DMS53 (cell line): ENCODE data around the gene YBEY.

Experiments
- DNase-seq: peaks from one replicate; lab custom pipeline; 2025; lab: John Stamatoyannopoulos, UW

Gene YBEY

GRCh38 chr21:46328151-46328550 lies 42.0 kb downstream of the YBEY start:
- DNase-seq, result no peak

GRCh38 chr21:46329796-46330195 lies 43.7 kb downstream of the YBEY start:
- DNase-seq, result no peak

GRCh38 chr21:46334351-46335140 lies 48.4 kb downstream of the YBEY start:
- no peak for DNase-seq

- no peak for DNase-seq
Observed at GRCh38 chr21:46336603-46337002, 50.5 kb downstream of the YBEY start.

DNA sequence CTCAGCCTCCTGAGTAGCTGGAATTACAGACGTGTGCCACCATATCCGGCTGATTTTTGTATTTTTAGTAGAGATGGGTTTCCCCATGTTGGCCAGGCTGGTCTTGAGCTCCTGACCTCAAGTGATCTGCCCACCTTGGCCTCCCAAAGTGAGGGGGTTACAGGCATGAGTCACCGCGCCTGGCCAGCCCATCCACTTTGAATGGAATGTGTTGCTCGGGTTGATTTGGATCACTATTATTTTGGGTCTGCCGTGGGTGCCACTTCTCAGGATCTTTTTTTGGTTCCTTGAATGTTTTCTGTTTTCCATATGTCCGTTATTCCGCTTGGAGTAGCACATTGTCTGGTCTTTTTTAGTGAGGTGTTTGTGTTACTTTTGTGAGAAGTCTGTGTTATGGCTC lies 54.9 kb downstream of the YBEY start:
- DNase-seq, result no peak

DNA sequence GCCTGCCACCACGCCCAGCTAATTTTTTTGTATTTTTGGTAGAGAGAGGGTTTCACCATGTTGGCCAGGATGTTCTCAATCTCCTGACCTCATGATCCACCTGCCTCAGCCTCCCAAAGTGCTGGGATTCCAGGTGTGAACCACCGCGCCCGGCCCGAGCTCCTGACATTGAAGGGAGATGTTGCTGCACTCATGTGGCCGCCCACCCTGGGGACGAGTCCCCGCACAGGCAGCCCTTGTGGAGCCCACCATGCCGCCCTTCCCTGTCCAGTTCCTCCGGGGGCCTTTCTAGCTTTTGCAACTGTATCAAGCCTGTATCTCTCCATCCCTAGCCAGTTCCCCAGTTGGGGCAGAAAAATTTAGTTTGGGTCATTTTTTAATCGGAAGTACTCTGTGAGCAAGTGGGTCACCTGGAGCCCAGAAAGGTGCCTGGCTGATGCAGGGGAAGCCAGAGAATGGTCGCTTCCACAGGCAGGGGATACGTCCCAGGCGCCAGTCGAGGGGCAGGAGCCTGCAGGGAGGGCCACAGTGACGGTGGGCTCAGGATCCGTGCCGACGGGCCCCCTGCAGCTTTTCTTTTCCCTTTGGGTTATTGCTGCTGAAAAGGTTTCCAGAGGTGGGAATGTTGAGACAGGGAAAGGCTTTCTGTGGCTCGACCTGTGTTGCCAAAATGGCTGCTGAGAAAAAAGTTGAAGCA lies 58.2 kb downstream of the YBEY start:
- DNase-seq, result no peak

DNA sequence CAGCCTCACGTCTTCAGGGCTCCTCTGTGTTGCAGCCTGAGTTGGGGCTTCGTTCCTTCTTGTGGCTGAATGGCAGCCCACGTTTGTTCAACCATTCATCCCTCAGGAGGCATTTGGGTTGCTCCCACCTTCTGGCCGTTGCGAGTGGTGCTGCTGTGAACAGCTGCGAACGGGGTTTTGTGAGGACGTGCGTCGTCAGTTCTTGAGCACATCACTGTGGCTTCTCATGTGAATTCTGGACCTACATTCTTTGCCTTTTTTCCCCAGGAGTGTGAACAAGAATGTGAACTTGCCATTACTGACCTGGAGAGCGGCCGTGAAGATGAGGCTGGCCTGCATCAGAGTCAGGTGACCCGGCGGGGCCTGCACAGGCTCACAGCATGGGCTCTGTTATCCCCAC lies 59.7 kb downstream of the YBEY start:
- no peak for DNase-seq

- no peak for DNase-seq
Observed at GRCh38 chr21:46346296-46347202, 60.4 kb downstream of the YBEY start.

DNA sequence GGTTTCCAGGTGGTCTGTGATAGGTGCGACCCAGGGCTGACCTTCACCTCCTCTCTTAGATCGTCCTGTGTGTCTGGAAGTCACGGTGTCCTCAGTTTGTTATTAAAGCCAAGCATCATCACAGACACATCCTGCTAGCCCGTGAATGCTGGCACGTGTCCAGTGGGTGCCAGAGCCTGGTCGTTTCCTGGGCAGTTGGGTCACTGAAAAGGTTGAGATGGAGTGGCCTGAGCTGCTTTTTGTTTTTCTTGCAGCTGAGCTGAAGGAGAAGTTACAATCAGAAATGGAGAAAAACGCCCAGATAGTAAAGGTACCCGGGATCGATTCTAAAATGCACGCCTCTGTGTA lies 61.0 kb downstream of the YBEY start:
- DNase-seq, result no peak
